HUES64 (cell line): ENCODE measurements around the gene SPOCK2.

Experiments used
- H3K27ac ChIP-seq: 2 replicates; pipeline ENCODE4 v1.7.0; 2013; ENCODE audit warnings: low read depth, low read length, inconsistent platforms
- H3K27me3 ChIP-seq: 2 replicates; pipeline ENCODE4 v1.6.1; 2013; ENCODE audit warnings: mild to moderate bottlenecking, low read length; ENCODE audit not compliant: insufficient read depth
- H3K36me3 ChIP-seq: 2 replicates; pipeline ENCODE4 v1.6.1; 2013; ENCODE audit warnings: mild to moderate bottlenecking, low read length; ENCODE audit not compliant: insufficient read depth
- H3K4me1 ChIP-seq: 2 replicates; pipeline ENCODE4 v1.6.1; 2013; ENCODE audit warnings: mild to moderate bottlenecking, low read length, moderate library complexity; ENCODE audit not compliant: insufficient read depth
- H3K4me3 ChIP-seq: 2 replicates; pipeline ENCODE4 v1.5.1; 2013; ENCODE audit warnings: mild to moderate bottlenecking, low read length, moderate library complexity
- H3K9ac ChIP-seq: 2 replicates; pipeline ENCODE4 v1.6.1; 2013; ENCODE audit warnings: mild to moderate bottlenecking, low read depth, low read length
- H3K9me3 ChIP-seq: 2 replicates; pipeline ENCODE4 v1.6.1; 2013; ENCODE audit warnings: low read depth, low read length; ENCODE audit not compliant: insufficient read depth
- WGBS: fragments of 150-250, 120-280 bp; methylation state at CpG from one replicate; pipeline ENCODE4 v1.1.7; 2013; ENCODE audit warnings: missing lambda C conversion rate; 5-methylcytosine and 5-hydroxymethylcytosine counted together

The SPOCK2 gene

GRCh38 chr10:72096115-72097000 is 8.0 kb upstream of the SPOCK2 start:
- H3K36me3 ChIP-seq = peaks cover 11% of the 10 kb centered on the region
- 90% methylated on average over 9 of the region's 9 CpGs for WGBS
- no peak overlapping the region for H3K9ac ChIP-seq
- H3K27ac ChIP-seq = no peak overlapping the region
- 0 out of 2 replicates have a peak, but pooled peaks cover 3% of the 10 kb centered on the region for H3K4me1 ChIP-seq
- H3K27me3 ChIP-seq = no peaks in the 10 kb centered on the region
- no peaks in the 10 kb centered on the region for H3K9me3 ChIP-seq
- no peak overlapping the region for H3K4me3 ChIP-seq

GRCh38 chr10:72095195-72095594 is 6.8 kb upstream of the SPOCK2 start:
- peaks cover 9% of the 10 kb centered on the region for H3K36me3 ChIP-seq
- no peak overlapping the region for H3K4me3 ChIP-seq
- H3K27me3 ChIP-seq = peaks cover 5% of the 10 kb centered on the region; the same call in 1 of the 2 replicates
- no peak overlapping the region for H3K9ac ChIP-seq
- no peaks in the 10 kb centered on the region for H3K9me3 ChIP-seq
- WGBS = 96% methylated on average over 4 of the region's 4 CpGs
- 0 out of 2 replicates have a peak, but pooled peaks cover 3% of the 10 kb centered on the region for H3K4me1 ChIP-seq
- no peak overlapping the region for H3K27ac ChIP-seq

GRCh38 chr10:72094574-72094973 is 6.2 kb upstream of the SPOCK2 start:
- Histone ChIP-seq H3K36me3 (peaks cover 9% of the 10 kb centered on the region), H3K9ac (no peak overlapping the region), H3K9me3 (no peaks in the 10 kb centered on the region), H3K27me3 (peaks cover 11% of the 10 kb centered on the region), H3K4me3 (no peak overlapping the region), H3K27ac (no peak overlapping the region), H3K4me1 (peaks cover 8% of the 10 kb centered on the region)
- WGBS = no CpG with 5 or more reads among the region's 2 CpGs

GRCh38 chr10:72093450-72093849 is 5.1 kb upstream of the SPOCK2 start:
- Histone ChIP-seq H3K27ac (no peak overlapping the region), H3K4me1 (peaks cover 12% of the 10 kb centered on the region), H3K4me3 (no peak overlapping the region), H3K9me3 (no peaks in the 10 kb centered on the region), H3K9ac (no peak overlapping the region), H3K36me3 (peaks cover 9% of the 10 kb centered on the region), H3K27me3 (peaks cover 22% of the 10 kb centered on the region)
- 73% methylated on average over 4 of the region's 4 CpGs for WGBS

- peaks cover 27% of the 10 kb centered on the region for H3K27me3 ChIP-seq
- H3K9me3 ChIP-seq = no peaks in the 10 kb centered on the region
- H3K9ac ChIP-seq = no peak overlapping the region
- peaks cover 9% of the 10 kb centered on the region for H3K36me3 ChIP-seq
- 92% methylated on average over 2 of the region's 2 CpGs for WGBS
- H3K4me3 ChIP-seq = no peak overlapping the region
- H3K4me1 ChIP-seq = peaks cover 12% of the 10 kb centered on the region
- no peak overlapping the region for H3K27ac ChIP-seq
Observed at GRCh38 chr10:72092987-72093386, 4.6 kb upstream of the SPOCK2 start.

GRCh38 chr10:72092171-72092924 is 4.0 kb upstream of the SPOCK2 start:
- Histone ChIP-seq H3K9me3 (no peaks in the 10 kb centered on the region), H3K27ac (no peak overlapping the region), H3K9ac (no peak overlapping the region), H3K4me1 (peaks cover 12% of the 10 kb centered on the region), H3K36me3 (peaks cover 9% of the 10 kb centered on the region), H3K4me3 (no peak overlapping the region), H3K27me3 (peaks cover 33% of the 10 kb centered on the region)
- 93% methylated on average over 8 of the region's 8 CpGs for WGBS

GRCh38 chr10:72090326-72090725 is 2.0 kb upstream of the SPOCK2 start:
- 84% methylated on average over 3 of the region's 3 CpGs for WGBS
- Histone ChIP-seq H3K4me3 (no peak overlapping the region), H3K27ac (no peak overlapping the region), H3K9ac (no peak overlapping the region), H3K9me3 (no peaks in the 10 kb centered on the region), H3K36me3 (no peaks in the 10 kb centered on the region), H3K27me3 (peaks cover 53% of the 10 kb centered on the region), H3K4me1 (peaks cover 16% of the 10 kb centered on the region)

- Histone ChIP-seq H3K27ac (no peak overlapping the region), H3K9me3 (no peaks in the 10 kb centered on the region), H3K4me1 (peaks cover 16% of the 10 kb centered on the region), H3K36me3 (no peaks in the 10 kb centered on the region), H3K9ac (no peak overlapping the region), H3K4me3 (no peak overlapping the region), H3K27me3 (peaks cover 60% of the 10 kb centered on the region)
- 65% methylated on average over 6 of the region's 6 CpGs for WGBS
Observed at GRCh38 chr10:72089618-72090017, 1.3 kb upstream of the SPOCK2 start.

- no peak overlapping the region for H3K9ac ChIP-seq
- H3K36me3 ChIP-seq = no peaks in the 10 kb centered on the region
- 19% methylated on average over 14 of the region's 14 CpGs for WGBS
- H3K4me3 ChIP-seq = peak overlapping the region; percentile 55
- peaks cover 16% of the 10 kb centered on the region for H3K4me1 ChIP-seq
- H3K27ac ChIP-seq = no peak overlapping the region
- no peaks in the 10 kb centered on the region for H3K9me3 ChIP-seq
- H3K27me3 ChIP-seq = peaks cover 65% of the 10 kb centered on the region
Observed at GRCh38 chr10:72088889-72089575, 681 bp upstream of the SPOCK2 start.

GRCh38 chr10:72087392-72087968 is 871 bp downstream of the SPOCK2 start:
- Histone ChIP-seq H3K4me1 (peaks cover 13% of the 10 kb centered on the region), H3K4me3 (peak overlapping the region; percentile 55), H3K9me3 (no peaks in the 10 kb centered on the region), H3K27ac (no peak overlapping the region), H3K27me3 (peaks cover 65% of the 10 kb centered on the region), H3K36me3 (no peaks in the 10 kb centered on the region), H3K9ac (no peak overlapping the region; the same call in 1 of the 2 replicates)
- WGBS = 2% methylated on average over 50 of the region's 50 CpGs
